K562 (cell line): ENCODE results near the gene ALG9. TPM values are rescaled to one million over a fixed set of nuclear protein-coding genes. Genes with fewer than 3 reads are reported as not detected.

Experiments used
- ARHGAP35 ChIP-seq: fragments of 450-650 bp; IDR thresholded peaks from 2 replicates; pipeline ENCODE4 v1.6.1; 2018; ENCODE audit not compliant: partially characterized antibody
- CBX5 ChIP-seq: IDR thresholded peaks from 2 replicates; pipeline ENCODE4 v1.6.1; 2014; ENCODE audit warnings: low read depth, borderline replicate concordance
- CBX8 ChIP-seq: fragments of 200-600 bp; sonication (generic); IDR thresholded peaks from 2 replicates; pipeline ENCODE4 v1.6.1; 2012; ENCODE audit warnings: borderline replicate concordance, mixed run types, low read depth, mild to moderate bottlenecking, moderate library complexity, mixed read lengths, low read length, control low read depth, inconsistent platforms; ENCODE audit not compliant: poor library complexity, severe bottlenecking; ENCODE audit errors: extremely low read depth
- CEBPB ChIP-seq: fragments of 450-650 bp; IDR thresholded peaks from 2 replicates; pipeline ENCODE4 v1.6.1; 2016; ENCODE audit warnings: missing genetic modification characterization, missing compliant biosample characterization
- CREB1 ChIP-seq, 2 experiments: sonication (generic) in 1 of 2; formaldehyde crosslinking in 1 of 2; IDR thresholded peaks; 2 replicates each; pipeline versions ENCODE4 v1.6.1 to v1.8.0; 2012 to 2022; ENCODE audit warnings: inconsistent platforms in 1 of 2, mild to moderate bottlenecking in 1 of 2, missing genetic modification reagents in 1 of 2, moderate library complexity in 1 of 2
- CREBBP ChIP-seq: IDR thresholded peaks from one replicate; pipeline ENCODE4 v1.6.1; 2012; ENCODE audit warnings: low read depth, mild to moderate bottlenecking, control low read depth, inconsistent platforms, low read length
- FOXJ3 ChIP-seq: sonication (generic); formaldehyde crosslinking; IDR thresholded peaks from 2 replicates; pipeline ENCODE4 v1.4.0; 2020; ENCODE audit warnings: mild to moderate bottlenecking, missing genetic modification reagents
- IRF9 ChIP-seq: fragments of 450-650 bp; IDR thresholded peaks from 2 replicates; pipeline ENCODE4 v1.6.1; 2016; ENCODE audit warnings: missing biosample characterization, missing genetic modification characterization
- KLF1 ChIP-seq: fragments of 450-650 bp; IDR thresholded peaks from 2 replicates; pipeline ENCODE4 v1.6.1; 2016; ENCODE audit warnings: missing genetic modification characterization, missing compliant biosample characterization
- MTA1 ChIP-seq: fragments of 450-650 bp; IDR thresholded peaks from 2 replicates; pipeline ENCODE4 v1.6.1; 2017; ENCODE audit warnings: borderline replicate concordance
- NBN ChIP-seq: fragments of 450-650 bp; IDR thresholded peaks from 2 replicates; pipeline ENCODE4 v1.6.1; 2016; ENCODE audit warnings: low read depth, mild to moderate bottlenecking
- PCBP2 ChIP-seq: fragments of 200-400 bp; formaldehyde crosslinking; IDR thresholded peaks from 2 replicates; pipeline ENCODE4 v1.6.1; 2018; ENCODE audit warnings: low read length, low read depth, mild to moderate bottlenecking, moderate library complexity; ENCODE audit not compliant: poor library complexity, severe bottlenecking
- POU5F1 ChIP-seq: fragments of 150-350 bp; IDR thresholded peaks from 2 replicates; pipeline ENCODE4 v1.6.1; 2014; ENCODE audit warnings: borderline replicate concordance, low read length, low read depth, mild to moderate bottlenecking; ENCODE audit not compliant: partially characterized antibody
- SMC3 ChIP-seq: conservative IDR thresholded peaks from 2 replicates; pipeline ENCODE4 v1.6.1; 2011; ENCODE audit warnings: low read depth, low read length, improper control_type of control experiment; ENCODE audit not compliant: insufficient read depth
- SNRNP70 ChIP-seq: fragments of 200-400 bp; formaldehyde crosslinking; optimal IDR thresholded peaks from 2 replicates; pipeline ENCODE3; 2017; ENCODE audit warnings: low read depth, low read length
- STAT5A ChIP-seq: IDR thresholded peaks from 2 replicates; pipeline ENCODE4 v1.6.1; 2012; ENCODE audit warnings: low read length, inconsistent platforms, borderline replicate concordance
- TAF7 ChIP-seq: fragments of 450-650 bp; IDR thresholded peaks from 2 replicates; pipeline ENCODE4 v1.6.1; 2016; ENCODE audit warnings: missing genetic modification characterization, missing compliant biosample characterization
- TEAD1 ChIP-seq, 2 experiments: fragments of 450-650 bp in 1 of 2; sonication (generic) in 1 of 2; formaldehyde crosslinking; IDR thresholded peaks; 2 replicates each; pipeline versions ENCODE4 v1.4.0 to v1.8.0; 2020 to 2022; ENCODE audit warnings: mild to moderate bottlenecking in 2 of 2, missing genetic modification reagents in 1 of 2
- USF1 ChIP-seq: sonication (generic); formaldehyde crosslinking; IDR thresholded peaks from 2 replicates; pipeline ENCODE4 v1.9.0; 2022; ENCODE audit warnings: mild to moderate bottlenecking, missing genetic modification reagents
- ZBTB49 ChIP-seq: sonication (generic); formaldehyde crosslinking; IDR thresholded peaks from 2 replicates; pipeline ENCODE4 v1.8.0; 2022; ENCODE audit warnings: missing genetic modification reagents, mild to moderate bottlenecking, borderline replicate concordance
- ZFPM2 ChIP-seq: fragments of 250-450 bp; sonication (Bioruptor Pico); IDR thresholded peaks from 2 replicates; pipeline ENCODE4 v1.5.1; 2022; ENCODE audit warnings: mild to moderate bottlenecking
- ZNF224 ChIP-seq: sonication (generic); formaldehyde crosslinking; IDR thresholded peaks from 2 replicates; pipeline ENCODE4 v1.8.0; 2022; ENCODE audit warnings: mild to moderate bottlenecking, missing genetic modification reagents
- ZNF232 ChIP-seq: sonication (generic); formaldehyde crosslinking; IDR thresholded peaks from 2 replicates; pipeline ENCODE4 v1.8.0; 2022; ENCODE audit warnings: mild to moderate bottlenecking, missing genetic modification reagents
- ZNF311 ChIP-seq: fragments of 250-450 bp; sonication (Bioruptor Pico); IDR thresholded peaks from 2 replicates; pipeline ENCODE4 v1.4.0; 2020; ENCODE audit warnings: mild to moderate bottlenecking, moderate library complexity
- ZNF668 ChIP-seq: fragments of 250-450 bp; sonication (Bioruptor Pico); IDR thresholded peaks from 2 replicates; pipeline ENCODE4 v1.8.0; 2022; ENCODE audit warnings: mild to moderate bottlenecking, inconsistent platforms
- polyA plus RNA-seq, 8 experiments: library from polyadenylated mRNA; depleted of rRNA in 4 of 8; stranded (reverse) in 5 of 8; unstranded in 3 of 8; fragments of >200 nt; fragmentation: Nextera tagmentation in 2 of 8; fragmentation: Illumina TruSeq in 1 of 8; extraction: Ambion mirVana in 2 of 8; extraction: Trizol in 1 of 8; gene quantifications; 2 replicates each; pipeline versions ENCODE4 v1.2.1 to v1.2.3, GENCODE V29; 2011 to 2014; ENCODE audit warnings: inconsistent platforms in 1 of 8, missing spikeins in 1 of 8
- total RNA-seq, 7 experiments: library from RNA; depleted of rRNA in 6 of 7; stranded (reverse); fragments of >200 nt in 6 of 7; fragmentation: Illumina TruSeq in 2 of 7; extraction: Trizol in 2 of 7; gene quantifications; 2 replicates each; pipeline versions ENCODE4 v1.2.1 to v1.2.3, GENCODE V29; 2011 to 2021; ENCODE audit warnings: low replicate concordance in 1 of 7

ALG9 gene
- total and polyA plus RNA-seq, 9 of the 15 experiments (the other 6 are each of a cell fraction or from before 2014, with no cell fraction given) = 11.5 to 40.5 (median 24.9) TPM

DNA sequence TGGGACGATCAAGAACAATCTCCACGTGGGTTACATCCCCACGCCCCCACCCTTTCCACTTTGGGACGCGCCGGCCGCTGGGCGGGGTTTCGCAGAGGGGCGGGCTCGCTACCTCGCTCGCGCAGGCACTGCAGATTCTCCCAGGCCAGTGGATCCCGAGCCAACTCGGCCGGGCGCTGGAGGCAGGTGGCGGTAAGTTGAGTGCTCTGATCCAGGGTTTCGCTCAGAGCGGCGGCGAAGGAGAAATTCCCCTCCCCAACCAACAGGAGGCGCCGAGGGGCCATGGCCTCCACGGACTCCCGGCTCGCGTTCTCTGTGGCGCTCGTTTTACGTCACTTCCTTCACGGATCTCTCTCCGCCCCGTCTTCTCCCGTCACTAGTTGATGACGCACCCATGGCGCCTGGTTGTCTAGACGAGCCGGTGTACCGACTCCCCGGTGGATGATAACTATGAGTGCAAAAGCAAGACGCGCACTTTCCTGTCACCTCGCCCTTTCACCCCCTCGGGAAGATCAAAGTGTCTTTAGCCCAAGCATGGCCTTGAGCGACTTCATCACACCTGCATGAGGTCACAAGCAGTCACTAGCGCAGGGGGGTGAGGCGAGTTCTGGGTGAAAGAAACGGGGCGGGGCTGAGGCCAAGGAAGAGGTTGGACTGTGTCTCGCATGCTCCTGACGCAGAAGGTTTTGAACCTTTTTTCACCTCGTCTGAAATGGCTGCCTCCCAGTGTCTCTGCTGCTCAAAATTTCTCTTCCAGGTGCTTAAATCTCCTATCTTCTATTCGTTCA is 7.7 kb upstream of the ALG9 start, which contains the start of the genes CFAP68 and FDXACB1 (continued):
- TF ChIP-seq IRF9 (tag) (no peak), PCBP2 (no peak), KLF1 (peak; percentile 71), TAF7 (tag) (peak; percentile 43; the same call in 1 of the 2 replicates), POU5F1 (peak; percentile 25), CBX5 (no peak), ZNF311 (CRISPR knock-in tag) (no peak), ZFPM2 (no peak), FOXJ3 (no peak), STAT5A (no peak; the same call in 1 of the 2 replicates), ZNF232 (CRISPR knock-in tag) (no peak), ZNF224 (CRISPR knock-in tag) (no peak), ARHGAP35 (no peak), SMC3 (peak; percentile 85), SNRNP70 (no peak), CBX8 (no peak), CREB1 (IDR thresholded peaks at IDR 0.05) (peak; percentile 99), CREB1 (CRISPR knock-in tag; IDR thresholded peaks at IDR 0.05) (peak; percentile 99), CREBBP (no peak), USF1 (no peak; the same call in none of the 2 replicates), ZNF668 (CRISPR knock-in tag) (no peak), CEBPB (tag) (no peak), NBN (peak; percentile 98), TEAD1 (CRISPR knock-in tag; IDR thresholded peaks at IDR 0.05) (peak in 1 of 2 experiments; percentile 84), ZBTB49 (CRISPR knock-in tag) (no peak), MTA1 (peak; percentile 99)
